ENCODE data around the gene ITGA8.

The ITGA8 gene

GRCh38 chr10:15464381-15464780, 255.3 kb downstream of the ITGA8 start:
- in situ Hi-C loops (cut with HindIII; ENCODE audit: low pct_ligation_motif_present, low pct_unique_long_range_greater_than_20kb, low sequenced_read_pairs), result no loop called here

More at GRCh38 chr10:15464381-15464780, 255.3 kb downstream of the ITGA8 start:
- DNase-seq, result no peak

Data from ACHN (cell line).